GM19455 (cell line): ENCODE measurements around the gene PPP1R13L.
"Not testable (repeated sequence)": the region's sequence is repeated elsewhere in the genome, so short reads cannot be mapped to it uniquely, and the experiment has no call there.

Experiments used
- ATAC-seq: cut with Tn5 transposase; IDR thresholded peaks from one replicate; pipeline ENCODE4 v1.9.1; 2021; ENCODE audit not compliant: unreplicated experiment

The PPP1R13L gene

DNA sequence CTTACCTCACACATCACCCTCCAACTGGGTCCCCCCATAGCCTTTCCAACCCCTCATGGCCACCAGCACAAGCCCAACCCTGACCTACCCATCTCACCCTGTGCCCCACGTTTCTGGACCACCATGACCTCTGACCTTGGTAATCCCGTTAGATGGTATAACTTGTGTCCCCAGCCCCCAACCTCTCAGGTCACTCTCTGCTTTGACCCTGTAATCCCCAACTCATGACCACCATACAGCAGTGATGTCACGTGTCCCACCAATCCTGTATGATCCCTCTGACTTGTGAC, 55.8 kb downstream of the PPP1R13L start:
- ATAC-seq: no peak

DNA sequence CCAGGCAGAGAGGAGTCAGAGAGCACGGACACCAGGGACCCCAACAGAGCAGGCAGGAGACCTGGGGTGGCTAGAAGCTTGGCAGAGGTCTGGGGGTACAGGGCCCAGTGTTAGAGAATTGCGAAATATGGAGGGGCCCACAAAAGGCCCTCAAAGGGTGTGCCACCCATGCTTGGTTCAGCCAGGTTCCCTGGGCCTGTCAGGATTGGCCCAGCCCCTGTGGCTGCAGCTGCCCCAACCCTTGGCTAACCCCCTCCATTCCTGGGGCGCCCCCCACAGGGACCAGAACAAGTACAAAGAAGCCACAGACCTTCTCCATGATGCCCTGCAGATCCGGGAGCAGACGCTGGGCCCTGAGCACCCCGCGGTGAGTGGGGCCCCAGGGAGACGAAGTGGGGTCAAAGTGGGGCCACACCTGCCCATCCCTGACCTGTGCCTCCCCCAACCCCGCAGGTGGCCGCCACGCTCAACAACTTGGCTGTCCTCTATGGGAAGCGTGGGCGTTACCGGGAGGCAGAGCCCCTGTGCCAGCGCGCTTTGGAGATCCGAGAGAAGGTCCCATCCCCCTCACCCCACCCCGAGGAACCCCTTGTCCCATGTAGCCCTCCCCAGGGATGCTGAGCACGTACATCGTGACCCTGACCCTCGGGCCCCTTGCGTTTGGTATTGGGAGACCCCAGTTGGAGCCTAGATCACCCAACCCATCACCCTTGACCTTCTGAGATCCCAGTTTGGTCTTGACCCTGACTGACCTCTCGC, 56.3 kb downstream of the PPP1R13L start:
- ATAC-seq: no peak

DNA sequence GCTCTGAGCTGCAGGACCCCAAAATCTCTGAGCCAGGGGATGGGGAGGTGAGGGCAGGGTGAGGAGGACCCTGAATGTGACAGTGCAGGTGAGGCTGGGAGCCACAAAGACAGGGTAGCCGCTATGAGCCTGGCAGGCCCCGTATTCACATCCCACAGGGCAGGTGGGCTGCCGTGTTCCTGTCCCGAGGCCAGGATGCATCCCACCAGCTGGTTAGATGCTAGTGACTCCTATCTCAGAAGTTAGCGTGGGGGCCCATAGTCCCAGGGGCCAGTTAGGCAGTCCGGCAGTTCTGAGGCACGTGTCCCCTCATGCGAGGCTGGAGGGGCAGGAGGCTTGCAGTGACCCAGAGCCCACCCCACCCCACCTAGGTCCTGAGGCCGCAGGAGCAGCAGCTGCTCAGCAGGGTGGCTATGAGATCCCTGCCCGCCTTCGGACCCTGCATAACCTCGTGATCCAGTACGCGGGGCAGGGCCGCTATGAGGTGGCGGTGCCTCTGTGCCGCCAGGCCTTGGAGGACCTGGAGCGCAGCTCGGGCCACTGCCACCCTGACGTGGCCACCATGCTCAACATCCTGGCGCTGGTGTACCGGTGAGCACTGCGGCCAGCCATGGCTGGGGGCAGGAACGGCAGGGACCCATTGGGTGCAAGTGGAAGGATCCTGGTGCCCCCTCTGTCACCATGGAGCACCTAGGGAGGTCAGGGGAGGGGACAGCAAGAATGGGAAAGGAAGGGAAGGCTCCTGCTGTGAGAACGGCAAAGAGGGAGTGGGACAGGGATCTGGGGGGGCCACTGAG, 57.1 kb downstream of the PPP1R13L start:
- ATAC-seq: no peak

DNA sequence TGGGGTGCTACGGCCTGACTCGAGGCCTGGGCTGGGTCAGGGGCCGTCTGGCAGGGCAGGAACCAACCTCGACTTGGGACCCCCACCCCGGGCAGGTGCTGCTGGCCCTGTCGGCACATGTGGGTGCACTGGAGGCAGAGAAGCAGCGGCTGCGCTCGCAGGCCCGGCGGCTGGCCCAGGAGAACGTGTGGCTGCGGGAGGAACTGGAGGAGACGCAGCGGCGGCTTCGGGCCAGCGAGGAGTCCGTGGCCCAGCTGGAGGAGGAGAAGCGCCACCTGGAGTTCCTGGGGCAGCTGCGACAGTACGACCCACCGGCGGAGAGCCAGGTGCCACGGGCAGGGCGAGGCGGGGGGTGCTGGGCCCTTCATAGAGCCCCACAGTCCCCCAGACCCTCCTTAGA, 58.4 kb downstream of the PPP1R13L start:
- no peak for ATAC-seq

GRCh38 chr19:45345506-45345860, 59.4 kb downstream of the PPP1R13L start:
- ATAC-seq: no peak

DNA sequence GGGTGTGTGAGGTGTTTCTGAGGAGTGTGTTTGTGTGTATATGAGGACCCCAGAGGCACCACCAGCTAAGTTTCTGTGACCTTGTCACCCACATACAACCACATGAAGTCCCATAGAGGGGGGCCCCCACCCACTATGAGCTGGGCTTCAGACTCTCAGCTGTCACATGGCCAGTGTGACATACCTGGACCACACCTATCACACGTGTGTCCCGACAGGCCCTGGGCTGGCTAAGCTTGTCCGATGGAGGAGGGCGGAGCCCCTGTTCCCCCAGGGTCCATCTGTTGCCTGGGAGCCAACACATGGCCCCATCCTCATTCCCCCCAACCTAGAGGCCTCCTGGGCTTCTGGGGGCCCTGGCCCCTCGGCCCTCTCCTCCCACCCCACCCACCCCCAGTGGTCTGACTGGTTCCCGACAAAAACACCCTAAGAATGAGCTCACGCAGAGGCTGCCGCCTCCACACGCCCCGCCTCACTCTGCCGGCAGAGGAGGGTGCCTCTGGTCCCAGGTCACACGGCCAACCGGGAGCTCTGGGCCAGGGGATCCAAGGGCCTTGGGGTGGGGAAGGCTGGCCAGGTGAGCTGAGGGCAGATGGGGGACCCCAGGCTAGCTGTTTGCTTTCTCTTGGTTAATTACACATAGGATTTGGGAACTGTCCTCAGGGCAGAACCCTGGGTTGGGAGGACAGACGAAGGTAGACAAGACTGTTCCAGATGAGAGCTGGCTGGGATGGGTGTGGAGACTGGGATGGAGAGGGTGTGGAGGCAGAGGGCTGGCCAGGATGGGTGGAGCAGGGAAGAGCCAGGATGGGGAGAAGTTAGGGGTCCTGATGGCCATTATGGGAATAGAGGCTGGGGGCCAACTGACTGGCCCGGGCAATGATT, 60.0 kb downstream of the PPP1R13L start:
- no peak for ATAC-seq

GRCh38 chr19:45342911-45343310, 62.0 kb downstream of the PPP1R13L start:
- no peak for ATAC-seq

- ATAC-seq: no peak
Measured at GRCh38 chr19:45340899-45341453, 63.9 kb downstream of the PPP1R13L start.

DNA sequence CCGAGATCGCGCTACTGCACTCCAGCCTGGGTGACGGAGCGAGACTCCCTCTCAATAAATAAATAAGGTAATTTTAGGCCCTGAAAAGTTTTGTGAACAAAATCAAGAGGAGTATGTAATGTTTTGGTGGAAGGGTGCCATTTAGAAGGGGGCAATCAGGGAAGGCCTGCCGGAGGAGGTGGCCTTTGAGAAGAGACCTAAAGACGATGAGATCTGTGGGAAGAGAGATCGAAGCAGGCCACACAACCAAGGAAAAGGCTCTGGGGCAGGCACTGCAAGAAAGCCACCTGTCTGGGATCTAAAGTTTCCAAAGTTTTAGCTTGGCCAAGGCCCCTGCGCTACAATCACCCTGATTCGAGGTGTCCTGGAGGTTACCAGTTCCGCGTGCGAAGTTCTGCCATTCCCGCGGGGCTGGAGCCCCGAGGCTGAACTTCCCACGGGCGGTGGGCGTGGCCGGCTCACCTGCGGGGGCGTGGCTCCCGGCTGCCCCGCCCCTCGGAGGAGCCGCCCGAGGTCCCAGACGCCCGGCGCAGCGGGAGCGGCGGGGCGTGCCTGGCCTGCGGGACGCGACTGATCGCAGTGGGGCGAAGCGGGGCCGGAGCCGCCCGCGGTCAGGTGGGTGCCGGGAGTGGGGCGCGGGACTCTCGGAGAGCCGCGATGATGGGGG, 64.5 kb downstream of the PPP1R13L start, which contains the start of gene KLC3:
Gene KLC3, plus strand, starts transcription at position 519 of the 667 bp plus-strand sequence. CDS start 4,792 bp downstream, outside the sequence.
- ATAC-seq: no peak

GRCh38 chr19:45339629-45340028, 65.2 kb downstream of the PPP1R13L start:
- no peak for ATAC-seq

- ATAC-seq: no peak
Measured at GRCh38 chr19:45336696-45337251, 68.1 kb downstream of the PPP1R13L start.

DNA sequence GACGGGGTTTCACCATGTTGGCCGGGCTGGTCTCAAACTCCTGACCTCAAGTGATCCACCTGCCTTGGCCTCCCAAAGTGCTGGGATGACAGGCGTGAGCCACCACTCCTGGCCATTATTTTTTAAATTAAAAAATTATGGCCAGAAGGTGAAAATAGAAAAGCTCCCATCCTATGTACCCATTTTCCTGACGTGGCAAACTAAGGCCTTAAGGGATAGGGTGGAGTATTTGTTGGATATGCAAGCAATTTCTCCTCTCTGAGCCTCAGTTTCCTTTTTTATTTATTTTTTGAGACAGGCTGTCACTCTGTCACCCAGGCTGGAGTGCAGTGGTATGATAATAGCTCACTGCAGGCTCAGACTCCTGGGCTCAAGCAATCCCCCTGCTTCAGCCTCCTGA, 70.0 kb downstream of the PPP1R13L start:
- ATAC-seq: not testable (repeated sequence)

- no peak for ATAC-seq
Measured at GRCh38 chr19:45333609-45334303, 71.1 kb downstream of the PPP1R13L start.

- no peak for ATAC-seq
Measured at GRCh38 chr19:45331411-45331810, 73.5 kb downstream of the PPP1R13L start.
